A549 (cell line): ENCODE measurements around the gene GTF2A1. TPM values are rescaled to one million over a fixed set of nuclear protein-coding genes. Genes with fewer than 3 reads are reported as not detected.

ENCODE experiments used
- ATAC-seq, 2 experiments: fragments of 200-7000 bp in 1 of 2; fragments of >200 bp in 1 of 2; cut with Nextera tagmentation in 1 of 2; cut with Tn5 transposase in 1 of 2; 3 replicates each; pipeline versions ENCODE4 v1.8.0 to v1.9.1; 2018 to 2020; ENCODE audit warnings: mild to moderate bottlenecking in 1 of 2, moderate library complexity in 1 of 2
- CTCF ChIA-PET: fragments of 300-600 bp; sonication (Branson Sonifier 250); formaldehyde crosslinking; extraction: SDS; loops from one replicate; lab custom pipeline; 2021; ENCODE audit warnings: antibody characterized with exemption, inconsistent platforms; lab: Yijun Ruan, JAX
- POLR2A ChIA-PET: fragments of 350-600 bp; formaldehyde crosslinking; extraction: SDS; loops from one replicate; lab custom pipeline; 2021; ENCODE audit warnings: antibody characterized with exemption, inconsistent platforms; lab: Yijun Ruan, JAX
- DNase-seq, 2 experiments: peaks; one replicate each; pipeline versions ENCODE4 v3.0.0 to v3.0.0-alpha.2; 2011 to 2016; ENCODE audit warnings: low read depth in 1 of 2, low spot score in 1 of 2
- FAIRE-seq: peaks from 2 replicates; lab custom pipeline; 2011; peaks lifted over from hg19 to GRCh38; lab: Jason Lieb, UNC
- H3K27ac ChIP-seq, 2 experiments: fragments of >200 bp; sonication (Bioruptor Twin); formaldehyde crosslinking; 3 replicates each; pipeline ENCODE4 v1.5.1; 2016 to 2017
- H3K4me1 ChIP-seq: fragments of >200 bp; sonication (Bioruptor Twin); formaldehyde crosslinking; 3 replicates; pipeline ENCODE4 v1.6.1; 2016
- H3K4me2 ChIP-seq: fragments of >200 bp; sonication (Bioruptor Twin); formaldehyde crosslinking; 3 replicates; pipeline ENCODE4 v1.6.1; 2016
- H3K4me3 ChIP-seq: fragments of >200 bp; sonication (Bioruptor Twin); formaldehyde crosslinking; 3 replicates; pipeline ENCODE4 v1.5.1; 2016
- H3K9me3 ChIP-seq: fragments of >200 bp; sonication (Bioruptor Twin); formaldehyde crosslinking; 3 replicates; pipeline ENCODE4 v1.6.1; 2016
- CBX8 ChIP-seq: fragments of 200-600 bp; sonication (generic); IDR thresholded peaks from 2 replicates; pipeline ENCODE4 v1.6.1; 2016
- CEBPB ChIP-seq, 2 experiments: fragments of >200 bp in 1 of 2; sonication (Bioruptor Twin) in 1 of 2; formaldehyde crosslinking in 1 of 2; IDR thresholded peaks; 2 replicates each; pipeline ENCODE4 v1.6.1; 2012 to 2016
- CHD4 ChIP-seq: fragments of 200-600 bp; sonication (generic); IDR thresholded peaks from 2 replicates; pipeline ENCODE4 v1.6.1; 2016; ENCODE audit warnings: antibody characterized with exemption, mild to moderate bottlenecking, borderline replicate concordance
- FOSL2 ChIP-seq, 2 experiments: fragments of 450-650 bp in 1 of 2; fragments of >200 bp in 1 of 2; sonication (Bioruptor Twin) in 1 of 2; formaldehyde crosslinking; IDR thresholded peaks; 2 replicates each; pipeline versions ENCODE4 v1.5.0 to v1.6.1; 2016 to 2020; ENCODE audit warnings: mild to moderate bottlenecking in 1 of 2, moderate library complexity in 1 of 2
- HEYL ChIP-seq: fragments of 250-450 bp; sonication (Bioruptor Pico); IDR thresholded peaks from 2 replicates; pipeline ENCODE4 v1.8.0; 2021; ENCODE audit warnings: mild to moderate bottlenecking, moderate library complexity
- HOXA7 ChIP-seq: fragments of 250-450 bp; sonication (Bioruptor Pico); IDR thresholded peaks from 2 replicates; pipeline ENCODE4 v1.5.0; 2020; ENCODE audit warnings: mild to moderate bottlenecking, moderate library complexity
- JUN ChIP-seq, 2 experiments: fragments of >200 bp; sonication (Bioruptor Twin); formaldehyde crosslinking; IDR thresholded peaks; 2 replicates in 1 of 2; 3 replicates in 1 of 2; pipeline ENCODE4 v1.6.1; 2016 to 2017
- JUNB ChIP-seq: fragments of >200 bp; sonication (Bioruptor Twin); formaldehyde crosslinking; IDR thresholded peaks from 2 replicates; pipeline ENCODE4 v1.6.1; 2016
- MAFK ChIP-seq: fragments of 450-650 bp; IDR thresholded peaks from 2 replicates; pipeline ENCODE4 v1.6.1; 2014; ENCODE audit not compliant: partially characterized antibody
- MAZ ChIP-seq: fragments of 150-350 bp; IDR thresholded peaks from 2 replicates; pipeline ENCODE4 v1.6.1; 2014; ENCODE audit warnings: antibody characterized with exemption, low read depth, low read length, borderline replicate concordance
- NR3C1 ChIP-seq: fragments of >200 bp; sonication (Bioruptor Twin); formaldehyde crosslinking; IDR thresholded peaks from 3 replicates; pipeline ENCODE4 v1.6.1; 2017
- POLR2A ChIP-seq: IDR thresholded peaks from 2 replicates; pipeline ENCODE4 v1.6.1; 2012; ENCODE audit warnings: mild to moderate bottlenecking, low read length
- POLR2AphosphoS2 ChIP-seq: conservative IDR thresholded peaks from 2 replicates; pipeline ENCODE4 v1.6.1; 2012; ENCODE audit warnings: low read length, improper control_type of control experiment, inconsistent platforms
- RFX5 ChIP-seq: fragments of 450-650 bp; IDR thresholded peaks from 2 replicates; pipeline ENCODE4 v1.7.1; 2014; ENCODE audit warnings: antibody characterized with exemption, mild to moderate bottlenecking, moderate library complexity
- RNF2 ChIP-seq: fragments of 200-600 bp; sonication (generic); IDR thresholded peaks from 2 replicates; pipeline ENCODE4 v1.6.1; 2016; ENCODE audit warnings: low read depth, mild to moderate bottlenecking, antibody characterized with exemption, moderate library complexity, borderline replicate concordance
- TFCP2L1 ChIP-seq: fragments of 250-450 bp; sonication (Bioruptor Pico); IDR thresholded peaks from 2 replicates; pipeline ENCODE4 v1.5.0; 2021; ENCODE audit warnings: mild to moderate bottlenecking
- ZC3H11A ChIP-seq: fragments of 450-650 bp; IDR thresholded peaks from 2 replicates; pipeline ENCODE4 v1.6.1; 2014; ENCODE audit warnings: antibody characterized with exemption, mild to moderate bottlenecking
- ZFP36 ChIP-seq: fragments of 450-650 bp; IDR thresholded peaks from 2 replicates; pipeline ENCODE4 v1.6.1; 2014; ENCODE audit warnings: borderline replicate concordance; ENCODE audit not compliant: partially characterized antibody
- ZSCAN20 ChIP-seq: fragments of 250-450 bp; sonication (Bioruptor Pico); IDR thresholded peaks from 2 replicates; pipeline ENCODE4 v1.8.0; 2022; ENCODE audit warnings: mild to moderate bottlenecking, moderate library complexity
- WGBS: methylation state at CpG from one replicate; pipeline ENCODE4 v1.1.6; 2017; ENCODE audit errors: missing lambda C conversion rate; 5-methylcytosine and 5-hydroxymethylcytosine counted together
- polyA plus RNA-seq, 4 experiments: library from polyadenylated mRNA; depleted of rRNA in 3 of 4; stranded (reverse); fragments of >200 nt; fragmentation: RNase III in 1 of 4; extraction: RNeasy Plus Mini Kit Qiagen cat#74134 plus additional on column Dnase treatment in 1 of 4; gene quantifications; 2 replicates in 3 of 4; 3 replicates in 1 of 4; pipeline ENCODE4 v1.2.3, GENCODE V29; 2011 to 2017
- TF ChIP-seq, protein P1 (sequence below): fragments of >200 bp; sonication (Bioruptor Twin); formaldehyde crosslinking; IDR thresholded peaks from 3 replicates; pipeline ENCODE4 v1.6.1; 2016
- TF ChIP-seq, protein P2 (sequence below): IDR thresholded peaks from 2 replicates; pipeline ENCODE4 v1.6.1; 2012
- TF ChIP-seq, protein P3 (sequence below): fragments of 250-450 bp; sonication (Bioruptor Pico); IDR thresholded peaks from 2 replicates; pipeline ENCODE4 v1.5.0; 2020; ENCODE audit warnings: low read depth, mild to moderate bottlenecking, moderate library complexity
- TF ChIP-seq, protein P4 (sequence below): IDR thresholded peaks from 2 replicates; pipeline ENCODE4 v1.6.1; 2012
- TF ChIP-seq, protein P5 (sequence below): fragments of >200 bp; sonication (Bioruptor Twin); formaldehyde crosslinking; IDR thresholded peaks from 2 replicates; pipeline ENCODE4 v1.6.1; 2016
- TF ChIP-seq, protein P6 (sequence below): IDR thresholded peaks from 2 replicates; pipeline ENCODE4 v1.6.1; 2012; ENCODE audit warnings: low read depth, borderline replicate concordance

Gene GTF2A1
- polyA plus RNA-seq, 2 of the 4 experiments (the other 2 are of a cell fraction), result 12.5 to 19.6 TPM

DNA sequence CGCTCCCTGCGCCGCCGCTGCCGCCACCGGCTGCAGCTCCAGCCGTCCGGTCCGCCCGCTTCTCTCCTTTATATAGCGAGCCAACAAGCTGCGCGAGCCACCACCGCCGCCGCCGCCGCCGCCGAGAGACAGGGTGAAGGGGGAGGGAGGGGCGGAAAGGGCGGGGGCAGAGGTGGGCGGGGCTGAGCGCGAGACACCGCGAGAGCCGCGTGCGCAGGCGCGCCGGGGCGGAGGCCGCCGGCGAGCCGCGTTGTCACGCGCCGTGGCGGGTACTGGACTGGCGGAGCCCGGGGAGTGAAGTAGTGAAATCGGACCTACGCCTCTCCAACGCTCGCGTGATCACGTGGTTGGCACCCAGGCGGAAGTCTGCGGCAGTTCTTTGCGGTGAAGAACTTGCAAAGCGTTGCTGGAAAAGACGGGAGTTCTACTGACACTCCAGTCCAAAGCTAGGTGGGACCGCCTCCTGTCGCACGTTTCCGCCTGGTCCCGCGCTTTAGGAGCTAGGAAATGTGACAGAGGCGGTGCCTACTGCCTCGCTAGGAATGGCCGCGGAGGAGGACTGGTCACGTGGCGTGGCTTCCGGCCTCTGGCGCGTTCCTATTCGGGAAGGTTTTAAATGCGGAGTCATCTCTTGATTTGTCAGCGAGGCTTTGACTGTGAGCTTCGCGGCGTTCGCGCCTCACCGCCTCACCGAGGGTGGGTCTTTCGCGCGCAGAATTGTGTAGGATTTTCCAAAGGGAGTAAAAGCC lies at the start of gene GTF2A1 (continued):
- TF ChIP-seq, protein P1, sequence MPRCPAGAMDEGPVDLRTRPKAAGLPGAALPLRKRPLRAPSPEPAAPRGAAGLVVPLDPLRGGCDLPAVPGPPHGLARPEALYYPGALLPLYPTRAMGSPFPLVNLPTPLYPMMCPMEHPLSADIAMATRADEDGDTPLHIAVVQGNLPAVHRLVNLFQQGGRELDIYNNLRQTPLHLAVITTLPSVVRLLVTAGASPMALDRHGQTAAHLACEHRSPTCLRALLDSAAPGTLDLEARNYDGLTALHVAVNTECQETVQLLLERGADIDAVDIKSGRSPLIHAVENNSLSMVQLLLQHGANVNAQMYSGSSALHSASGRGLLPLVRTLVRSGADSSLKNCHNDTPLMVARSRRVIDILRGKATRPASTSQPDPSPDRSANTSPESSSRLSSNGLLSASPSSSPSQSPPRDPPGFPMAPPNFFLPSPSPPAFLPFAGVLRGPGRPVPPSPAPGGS, result peak; percentile 94
- no peak for TF ChIP-seq HOXA7 (CRISPR knock-in tag)
- peak; percentile 70; the same call in 1 of the 2 replicates for TF ChIP-seq HEYL
- no peak for TF ChIP-seq CHD4
- TF ChIP-seq, protein P2, sequence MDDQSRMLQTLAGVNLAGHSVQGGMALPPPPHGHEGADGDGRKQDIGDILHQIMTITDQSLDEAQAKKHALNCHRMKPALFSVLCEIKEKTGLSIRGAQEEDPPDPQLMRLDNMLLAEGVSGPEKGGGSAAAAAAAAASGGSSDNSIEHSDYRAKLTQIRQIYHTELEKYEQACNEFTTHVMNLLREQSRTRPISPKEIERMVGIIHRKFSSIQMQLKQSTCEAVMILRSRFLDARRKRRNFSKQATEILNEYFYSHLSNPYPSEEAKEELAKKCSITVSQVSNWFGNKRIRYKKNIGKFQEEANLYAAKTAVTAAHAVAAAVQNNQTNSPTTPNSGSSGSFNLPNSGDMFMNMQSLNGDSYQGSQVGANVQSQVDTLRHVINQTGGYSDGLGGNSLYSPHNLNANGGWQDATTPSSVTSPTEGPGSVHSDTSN, result no peak; the same call in 1 of the 2 replicates
- no peak for TF ChIP-seq NR3C1
- TF ChIP-seq CEBPB (IDR thresholded peaks at IDR 0.05), result no peak
- no peak for TF ChIP-seq RNF2
- TF ChIP-seq FOSL2 (IDR thresholded peaks at IDR 0.05), result no peak
- peak; percentile 34; the same call in 1 of the 2 replicates for TF ChIP-seq FOSL2 (CRISPR knock-in tag; IDR thresholded peaks at IDR 0.05)
- no peak for TF ChIP-seq ZFP36
- TF ChIP-seq ZC3H11A, result no peak
- TF ChIP-seq CBX8, result no peak
- TF ChIP-seq JUNB, result no peak
- peak; percentile 50; the same call in 1 of the 2 replicates for TF ChIP-seq RFX5
- TF ChIP-seq, protein P3, sequence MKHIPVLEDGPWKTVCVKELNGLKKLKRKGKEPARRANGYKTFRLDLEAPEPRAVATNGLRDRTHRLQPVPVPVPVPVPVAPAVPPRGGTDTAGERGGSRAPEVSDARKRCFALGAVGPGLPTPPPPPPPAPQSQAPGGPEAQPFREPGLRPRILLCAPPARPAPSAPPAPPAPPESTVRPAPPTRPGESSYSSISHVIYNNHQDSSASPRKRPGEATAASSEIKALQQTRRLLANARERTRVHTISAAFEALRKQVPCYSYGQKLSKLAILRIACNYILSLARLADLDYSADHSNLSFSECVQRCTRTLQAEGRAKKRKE (CRISPR knock-in tag), result no peak
- TF ChIP-seq, protein P4, sequence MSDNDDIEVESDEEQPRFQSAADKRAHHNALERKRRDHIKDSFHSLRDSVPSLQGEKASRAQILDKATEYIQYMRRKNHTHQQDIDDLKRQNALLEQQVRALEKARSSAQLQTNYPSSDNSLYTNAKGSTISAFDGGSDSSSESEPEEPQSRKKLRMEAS, result peak; percentile 98
- TF ChIP-seq, protein P5, sequence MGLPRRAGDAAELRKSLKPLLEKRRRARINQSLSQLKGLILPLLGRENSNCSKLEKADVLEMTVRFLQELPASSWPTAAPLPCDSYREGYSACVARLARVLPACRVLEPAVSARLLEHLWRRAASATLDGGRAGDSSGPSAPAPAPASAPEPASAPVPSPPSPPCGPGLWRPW, result no peak
- TF ChIP-seq JUN (IDR thresholded peaks at IDR 0.05), result peak; percentile 54 to 74; a peak in 2 of 5 replicates
- TF ChIP-seq POLR2A, result peak; percentile 99

DNA sequence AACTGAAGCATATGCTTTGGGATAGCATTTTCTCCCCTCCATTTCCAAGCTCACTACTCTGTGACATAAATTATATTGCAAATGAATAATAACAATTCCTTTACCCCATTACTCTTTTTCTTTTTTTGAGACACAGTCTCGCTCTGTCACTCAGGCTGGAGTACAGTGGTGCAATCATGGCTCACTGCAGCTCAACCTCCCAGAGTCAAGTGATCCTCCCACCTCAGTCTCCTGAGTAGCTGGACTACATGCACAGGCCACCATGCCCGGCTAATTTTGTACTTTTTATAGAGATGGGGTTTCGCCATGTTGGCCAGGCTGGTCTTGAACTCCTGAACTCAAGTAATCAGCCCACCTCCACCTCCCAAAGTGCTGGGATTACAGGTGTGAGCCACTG lies 49.2 kb upstream of the GTF2A1 start:
- no peak for FAIRE-seq

More for the DNA sequence above, 49.2 kb upstream of the GTF2A1 start:
- CTCF ChIA-PET, result interaction anchor here (0.6 to 10.4 kb wide), 23 partner anchors 9 to 284 kb away, joined by 3 to 180 read pairs (median 6); no protein-coding TSS in a partner anchor
- no peaks in the 10 kb centered on the region for H3K4me1 ChIP-seq
- ATAC-seq (no peak), DNase-seq (no peak)
- no peak overlapping the region for H3K27ac ChIP-seq
- WGBS, result 13% methylated on average over 3 of the region's 3 CpGs
- no peak overlapping the region for H3K4me3 ChIP-seq
- POLR2A ChIA-PET, result interaction anchor here (1.9 kb wide), 1 partner anchor 195 kb away, joined by 7 read pairs; no protein-coding TSS in a partner anchor
- TF ChIP-seq TFCP2L1 (CRISPR knock-in tag) (no peak), MAFK (no peak), POLR2AphosphoS2 (no peak), RNF2 (no peak), MAZ (no peak), ZFP36 (no peak), ZSCAN20 (CRISPR knock-in tag) (no peak)
- TF ChIP-seq, protein P6, sequence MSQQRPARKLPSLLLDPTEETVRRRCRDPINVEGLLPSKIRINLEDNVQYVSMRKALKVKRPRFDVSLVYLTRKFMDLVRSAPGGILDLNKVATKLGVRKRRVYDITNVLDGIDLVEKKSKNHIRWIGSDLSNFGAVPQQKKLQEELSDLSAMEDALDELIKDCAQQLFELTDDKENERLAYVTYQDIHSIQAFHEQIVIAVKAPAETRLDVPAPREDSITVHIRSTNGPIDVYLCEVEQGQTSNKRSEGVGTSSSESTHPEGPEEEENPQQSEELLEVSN, result no peak
- TF ChIP-seq, all 56 proteins: peak for 0
- Histone ChIP-seq H3K9me3 (no peaks in the 10 kb centered on the region), H3K4me2 (no peak overlapping the region)
